ENCODE measurements around the gene E4F1.

The E4F1 gene

GRCh38 chr16:2206780-2207433 is 16.5 kb upstream of the E4F1 start:
- DNase-seq (ENCODE audit: low read depth in 2 of 2): no peak

GRCh38 chr16:2207872-2208271 is 15.5 kb upstream of the E4F1 start:
- DNase-seq (ENCODE audit: low read depth in 2 of 2): no peak

GRCh38 chr16:2208308-2208707 is 15.1 kb upstream of the E4F1 start:
- no peak for DNase-seq (ENCODE audit: low read depth in 2 of 2)

GRCh38 chr16:2208772-2209171 is 14.6 kb upstream of the E4F1 start:
- no peak for DNase-seq (ENCODE audit: low read depth in 2 of 2)

- DNase-seq (ENCODE audit: low read depth in 2 of 2): no peak
Measured at GRCh38 chr16:2209258-2210008, 14.0 kb upstream of the E4F1 start.

GRCh38 chr16:2210009-2210332 is 13.4 kb upstream of the E4F1 start:
- DNase-seq (ENCODE audit: low read depth in 2 of 2): no peak

GRCh38 chr16:2210386-2211365 is 12.7 kb upstream of the E4F1 start, which contains the start of gene BRICD5:
Gene BRICD5, minus strand, starts transcription at chr16:2210863. Its CDS starts 30 bp downstream, at chr16:2210833.
- no peak for DNase-seq (ENCODE audit: low read depth in 2 of 2)

GRCh38 chr16:2211923-2212347 is 11.5 kb upstream of the E4F1 start:
- no peak for DNase-seq (ENCODE audit: low read depth in 2 of 2)

GRCh38 chr16:2212362-2213324 is 10.7 kb upstream of the E4F1 start:
- no peak for DNase-seq (ENCODE audit: low read depth in 2 of 2)

GRCh38 chr16:2213817-2214718 is 9.3 kb upstream of the E4F1 start:
- no peak for DNase-seq (ENCODE audit: low read depth in 2 of 2)

- DNase-seq (ENCODE audit: low read depth in 2 of 2): no peak
Measured at GRCh38 chr16:2214719-2214968, 8.7 kb upstream of the E4F1 start, which contains the start of gene PGP. Gene PGP, minus strand, starts transcription at chr16:2214840. Its CDS starts 63 bp downstream, at chr16:2214777.

- no peak for DNase-seq (ENCODE audit: low read depth in 2 of 2)
Measured at GRCh38 chr16:2216330-2216729, 7.1 kb upstream of the E4F1 start.

- DNase-seq (ENCODE audit: low read depth in 2 of 2): no peak
Measured at GRCh38 chr16:2223942-2224486, 623 bp downstream of the E4F1 start.

GRCh38 chr16:2226245-2226793 is 2.9 kb downstream of the E4F1 start:
- DNase-seq (ENCODE audit: low read depth in 2 of 2): no peak

- no peak for DNase-seq (ENCODE audit: low read depth in 2 of 2)
Measured at GRCh38 chr16:2226918-2227317, 3.5 kb downstream of the E4F1 start.

GRCh38 chr16:2228161-2228824 is 4.9 kb downstream of the E4F1 start:
- no peak for DNase-seq (ENCODE audit: low read depth in 2 of 2)

- DNase-seq (ENCODE audit: low read depth in 2 of 2): no peak
Measured at GRCh38 chr16:2229091-2229490, 5.7 kb downstream of the E4F1 start.

- no peak for DNase-seq (ENCODE audit: low read depth in 2 of 2)
Measured at GRCh38 chr16:2229632-2230250, 6.3 kb downstream of the E4F1 start.

- no peak for DNase-seq (ENCODE audit: low read depth in 2 of 2)
Measured at GRCh38 chr16:2230376-2230775, 7.0 kb downstream of the E4F1 start.
